Upper lobe of left lung (tissue), 4 donors: ENCODE results near the gene CCDC7.
"Not testable (repeated sequence)": the region's sequence is repeated elsewhere in the genome, so short reads cannot be mapped to it uniquely, and the experiment has no call there.

Experiments
- POLR2A ChIP-seq, 4 donors: fragments of 450-650 bp; IDR thresholded peaks; one replicate each; pipeline ENCODE4 v1.5.1; 2016 to 2017; ENCODE audit warnings: antibody characterized with exemption in 4 of 4, mild to moderate bottlenecking in 2 of 4
- POLR2AphosphoS5 ChIP-seq, 2 donors: sonication (generic); formaldehyde crosslinking; IDR thresholded peaks; one replicate each; pipeline ENCODE4 v1.5.1; 2017; ENCODE audit warnings: antibody characterized with exemption in 2 of 2
- TF ChIP-seq, protein P1 (sequence below), 6 experiments: fragments of 450-650 bp in 4 of 6; fragments of 200-600 bp in 2 of 6; sonication (generic) in 2 of 6; IDR thresholded peaks; one replicate each; pipeline ENCODE4 v1.5.1; 2016 to 2019; ENCODE audit warnings: antibody characterized with exemption in 6 of 6

DNA sequence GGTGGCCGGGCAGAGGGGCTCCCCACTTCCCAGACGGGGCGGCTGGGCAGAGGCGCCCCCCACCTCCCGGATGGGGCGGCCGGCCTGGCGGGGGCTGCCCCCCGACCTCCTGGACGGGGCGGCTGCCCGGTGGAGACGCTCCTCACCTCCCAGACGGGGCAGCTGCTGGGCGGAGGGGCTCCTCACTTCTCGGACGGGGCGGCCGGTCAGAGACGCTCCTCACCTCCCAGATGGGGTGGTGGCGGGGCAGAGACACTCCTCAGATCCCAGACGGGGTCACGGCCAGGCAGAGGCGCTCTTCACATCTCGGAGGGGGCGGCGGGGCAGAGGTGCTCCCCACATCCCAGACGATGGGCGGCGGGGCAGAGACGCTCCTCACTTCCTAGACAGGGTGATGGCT is 54.2 kb downstream of the CCDC7 start:
- TF ChIP-seq, protein P1, sequence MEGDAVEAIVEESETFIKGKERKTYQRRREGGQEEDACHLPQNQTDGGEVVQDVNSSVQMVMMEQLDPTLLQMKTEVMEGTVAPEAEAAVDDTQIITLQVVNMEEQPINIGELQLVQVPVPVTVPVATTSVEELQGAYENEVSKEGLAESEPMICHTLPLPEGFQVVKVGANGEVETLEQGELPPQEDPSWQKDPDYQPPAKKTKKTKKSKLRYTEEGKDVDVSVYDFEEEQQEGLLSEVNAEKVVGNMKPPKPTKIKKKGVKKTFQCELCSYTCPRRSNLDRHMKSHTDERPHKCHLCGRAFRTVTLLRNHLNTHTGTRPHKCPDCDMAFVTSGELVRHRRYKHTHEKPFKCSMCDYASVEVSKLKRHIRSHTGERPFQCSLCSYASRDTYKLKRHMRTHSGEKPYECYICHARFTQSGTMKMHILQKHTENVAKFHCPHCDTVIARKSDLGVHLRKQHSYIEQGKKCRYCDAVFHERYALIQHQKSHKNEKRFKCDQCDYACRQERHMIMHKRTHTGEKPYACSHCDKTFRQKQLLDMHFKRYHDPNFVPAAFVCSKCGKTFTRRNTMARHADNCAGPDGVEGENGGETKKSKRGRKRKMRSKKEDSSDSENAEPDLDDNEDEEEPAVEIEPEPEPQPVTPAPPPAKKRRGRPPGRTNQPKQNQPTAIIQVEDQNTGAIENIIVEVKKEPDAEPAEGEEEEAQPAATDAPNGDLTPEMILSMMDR (IDR thresholded peaks at IDR 0.05), result not testable (repeated sequence)
- not testable (repeated sequence) for TF ChIP-seq POLR2A, POLR2AphosphoS5 (IDR thresholded peaks at IDR 0.05)
